Motor neuron (in vitro differentiated cells): ENCODE results near the gene SLC44A5. TPM values are rescaled to one million over a fixed set of nuclear protein-coding genes. Genes with fewer than 3 reads are reported as not detected.
"Not testable (repeated sequence)": the region's sequence is repeated elsewhere in the genome, so short reads cannot be mapped to it uniquely, and the experiment has no call there.

Experiments
- ATAC-seq, 8 experiments: fragments of 200-7000 bp; cut with Tn5 transposase; replicated peaks in 6 of 8; 2 replicates each; pipeline ENCODE4 v1.8.0; 2021; ENCODE audit warnings: mild to moderate bottlenecking in 8 of 8, moderate library complexity in 8 of 8
- H3K27ac ChIP-seq, 2 donors: fragments of 250-450 bp; sonication (Bioruptor Pico); 2 replicates each; pipeline ENCODE4 v1.9.0; 2021; ENCODE audit warnings: antibody characterized with exemption in 2 of 2, mild to moderate bottlenecking in 2 of 2, moderate library complexity in 1 of 2
- H3K4me1 ChIP-seq, 2 donors: fragments of 250-450 bp; sonication (Bioruptor Pico); replicated peaks in 1 of 2; 2 replicates each; pipeline ENCODE4 v1.6.1; 2021; ENCODE audit warnings: antibody characterized with exemption in 2 of 2, mild to moderate bottlenecking in 2 of 2, moderate library complexity in 1 of 2
- H3K4me3 ChIP-seq, 5 donors: fragments of 250-450 bp; sonication (Bioruptor Pico); 2 replicates each; pipeline ENCODE4 v1.9.0; 2021; ENCODE audit warnings: antibody characterized with exemption in 5 of 5, mild to moderate bottlenecking in 5 of 5, moderate library complexity in 4 of 5
- WGBS, 10 experiments: fragments of 450-650 bp; shearing (Covaris generic); methylation state at CpG; one replicate each; pipeline ENCODE4 v1.0.0; 2022; 5-methylcytosine and 5-hydroxymethylcytosine counted together
- in situ Hi-C, 9 experiments: fragments of 400-800 bp; cut with MboI; loops; one replicate each; pipeline ENCODE4 v1.15.0; 2021; ENCODE audit warnings: low sequenced_read_pairs in 9 of 9, low pct_unique_long_range_greater_than_20kb in 2 of 9; ENCODE audit not compliant: unreplicated experiment in 9 of 9
- total RNA-seq, 8 experiments: library from RNA; unstranded; fragments of 300-600 nt; gene quantifications; 2 replicates each; pipeline versions ENCODE4 v1.2.3 to v1.2.4, GENCODE V29; 2022

SLC44A5 gene
- total RNA-seq, 8 experiments from 2014 or later = 27.7 to 58.8 (median 52.0) TPM; not detected in 3

GRCh38 chr1:75503221-75503974, 107.5 kb downstream of the SLC44A5 start:
- WGBS, 10 experiments = 4 to 100% (median 74%) methylated on average over 1 to 7 of the region's 7 CpGs
- ATAC-seq = peak in 5 of 8 experiments; percentile 41 to 57 (median 44)
- in situ Hi-C loops = no loop called here
- Histone ChIP-seq H3K4me3 (no peak overlapping the region), H3K4me1 (peaks cover 6 to 7% of the 10 kb centered on the region in 2 donors), H3K27ac (no peak overlapping the region)

GRCh38 chr1:75502776-75503175, 108.1 kb downstream of the SLC44A5 start:
- Histone ChIP-seq H3K4me3 (no peak overlapping the region), H3K27ac (no peak overlapping the region), H3K4me1 (peaks cover 6 to 7% of the 10 kb centered on the region in 2 donors)
- in situ Hi-C loops = no loop called here
- WGBS, 10 experiments = 14 to 100% (median 94%) methylated on average over 1 to 5 of the region's 5 CpGs
- ATAC-seq = peak in 2 of 8 experiments; percentile 16 to 45

- ATAC-seq = no peak
- peaks cover 6 to 7% of the 10 kb centered on the region in 2 donors for H3K4me1 ChIP-seq
- no peak overlapping the region for H3K27ac ChIP-seq
- WGBS, 10 experiments = 15 to 93% (median 61%) methylated on average over 3 to 5 of the region's 5 CpGs
- in situ Hi-C loops = no loop called here
- H3K4me3 ChIP-seq = no peak overlapping the region
These were observed 109.2 kb downstream of the SLC44A5 start for GRCh38 chr1:75501577-75502295.

- no peak for ATAC-seq
- WGBS, 10 experiments = 0 to 100% (median 79%) methylated on average over 1 of the region's 1 CpG; no CpG with 5 or more reads in 4 of the 10 experiments
- Histone ChIP-seq H3K4me3 (no peak overlapping the region), H3K27ac (no peak overlapping the region), H3K4me1 (no peaks in the 10 kb centered on the region)
- in situ Hi-C loops = no loop called here
These were observed 118.9 kb downstream of the SLC44A5 start for GRCh38 chr1:75492011-75492410.

GRCh38 chr1:75487399-75487798, 123.5 kb downstream of the SLC44A5 start:
- no peak overlapping the region for H3K27ac ChIP-seq
- H3K4me1 ChIP-seq = no peaks in the 10 kb centered on the region
- no peak overlapping the region for H3K4me3 ChIP-seq
- 0 to 94% (median 86%) methylated on average over 1 to 4 of the region's 4 CpGs for WGBS, 10 experiments
- in situ Hi-C loops = no loop called here
- ATAC-seq = no peak

- no peak for ATAC-seq
- Histone ChIP-seq H3K4me1 (no peaks in the 10 kb centered on the region), H3K27ac (no peak overlapping the region), H3K4me3 (no peak overlapping the region)
- 0 to 50% (median 0%) methylated on average over 1 of the region's 1 CpG; no CpG with 5 or more reads in 5 of the 10 experiments for WGBS, 10 experiments
- in situ Hi-C loops = no loop called here
These were observed 126.1 kb downstream of the SLC44A5 start for GRCh38 chr1:75484789-75485188.

- in situ Hi-C loops = no loop called here
- H3K27ac ChIP-seq = no peak overlapping the region
- H3K4me3 ChIP-seq = no peak overlapping the region
- no peak for ATAC-seq
- 0 to 94% (median 68%) methylated on average over 1 to 2 of the region's 2 CpGs for WGBS, 10 experiments
- H3K4me1 ChIP-seq = no peaks in the 10 kb centered on the region
These were observed 128.0 kb downstream of the SLC44A5 start for GRCh38 chr1:75482951-75483350.

- ATAC-seq, in situ Hi-C loops, H3K27ac ChIP-seq, H3K4me3 ChIP-seq: not testable (repeated sequence)
- H3K4me1 ChIP-seq = peaks cover 5 to 24% of the 10 kb centered on the region in 2 donors
- WGBS, 10 experiments = no CpG with 5 or more reads among the region's 12 CpGs
These were observed 134.4 kb downstream of the SLC44A5 start for GRCh38 chr1:75476486-75476885.

- in situ Hi-C loops = no loop called here
- ATAC-seq = no peak
- Histone ChIP-seq H3K4me1 (peaks cover 9 to 30% of the 10 kb centered on the region in 2 donors), H3K27ac (no peak overlapping the region), H3K4me3 (no peak overlapping the region)
- 18 to 100% (median 100%) methylated on average over 1 to 4 of the region's 4 CpGs; no CpG with 5 or more reads in 3 of the 10 experiments for WGBS, 10 experiments
These were observed 135.2 kb downstream of the SLC44A5 start for GRCh38 chr1:75475696-75476095.

- ATAC-seq = peak in 4 of 8 experiments; percentile 20 to 79 (median 55)
- H3K4me3 ChIP-seq = no peak overlapping the region
- no peak overlapping the region for H3K27ac ChIP-seq
- WGBS, 10 experiments = 5 to 100% (median 63%) methylated on average over 1 to 4 of the region's 4 CpGs
- in situ Hi-C loops = no loop called here
- peaks cover 9 to 31% of the 10 kb centered on the region in 2 donors for H3K4me1 ChIP-seq
These were observed 137.8 kb downstream of the SLC44A5 start for GRCh38 chr1:75472971-75473603.

- WGBS, 10 experiments = 12 to 89% (median 78%) methylated on average over 2 to 5 of the region's 5 CpGs; no CpG with 5 or more reads in 1 of the 10 experiments
- peaks cover 9 to 31% of the 10 kb centered on the region in 2 donors for H3K4me1 ChIP-seq
- no peak overlapping the region for H3K4me3 ChIP-seq
- H3K27ac ChIP-seq = peak overlapping the region in 1 of 2 donors; percentile 24
- no peak for ATAC-seq
- in situ Hi-C loops = no loop called here
These were observed 138.6 kb downstream of the SLC44A5 start for GRCh38 chr1:75472089-75472970.

- H3K4me1 ChIP-seq = peaks cover 9 to 31% of the 10 kb centered on the region in 2 donors
- in situ Hi-C loops = no loop called here
- H3K27ac ChIP-seq = peak overlapping the region in 1 of 2 donors; percentile 24
- WGBS, 10 experiments = 0 to 100% (median 7%) methylated on average over 1 to 3 of the region's 3 CpGs; no CpG with 5 or more reads in 3 of the 10 experiments
- ATAC-seq = peak in 5 of 8 experiments; percentile 71 to 84 (median 79)
- no peak overlapping the region for H3K4me3 ChIP-seq
These were observed 139.7 kb downstream of the SLC44A5 start for GRCh38 chr1:75471252-75471651.
